Measurements from ENCODE around the gene CIDEA. TPM values are rescaled to one million over a fixed set of nuclear protein-coding genes. Genes with fewer than 3 reads are reported as not detected.
A peak's percentile ranks its signal among the peaks of the same experiment; 100 is the strongest.

Gene CIDEA
- total RNA-seq, 2 donors from 2014 or later, result 56.7 TPM; not detected in 1

DNA sequence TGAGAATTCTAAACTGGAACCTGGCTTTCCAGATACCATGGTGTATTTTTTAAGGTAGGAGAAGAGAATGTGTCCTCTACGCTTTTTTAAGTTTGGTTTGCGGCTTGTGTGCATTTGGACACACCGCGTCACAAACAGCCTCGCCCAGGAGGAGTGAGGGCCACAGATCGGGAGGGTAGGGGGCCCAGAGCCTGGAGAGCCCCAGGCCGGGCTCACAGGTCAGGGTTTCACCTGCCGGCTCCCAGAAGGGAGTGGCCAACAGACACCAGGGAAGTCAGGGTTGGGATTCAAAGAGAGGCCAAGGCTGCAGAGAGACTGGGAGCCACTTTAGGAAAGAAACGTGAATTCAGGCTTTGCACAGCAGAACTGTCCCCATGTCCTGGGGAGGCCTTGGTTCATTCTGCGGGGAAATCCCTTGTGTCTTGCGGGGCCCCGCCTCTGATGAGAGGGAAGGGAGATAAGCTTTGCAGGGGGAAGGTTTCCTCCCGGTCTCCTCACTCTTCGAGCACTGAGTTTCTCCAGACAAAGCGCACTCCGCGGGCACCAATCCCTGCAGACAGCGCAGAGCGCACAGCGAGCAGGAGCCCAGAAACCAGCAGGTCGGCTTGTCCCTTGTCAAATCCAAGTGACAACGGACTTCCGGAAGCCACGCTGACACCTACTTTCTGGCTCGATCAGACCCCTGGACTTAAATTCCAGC, 51.9 kb downstream of the CIDEA start:
- WGBS, 2 donors, result 86 to 92% methylated on average over 10 to 25 of the region's 25 CpGs
- H3K4me1 ChIP-seq, result peaks cover 34% of the 10 kb centered on the region
- TF ChIP-seq POLR2A (IDR thresholded peaks at IDR 0.05), result no peak
- TF ChIP-seq, protein P1, sequence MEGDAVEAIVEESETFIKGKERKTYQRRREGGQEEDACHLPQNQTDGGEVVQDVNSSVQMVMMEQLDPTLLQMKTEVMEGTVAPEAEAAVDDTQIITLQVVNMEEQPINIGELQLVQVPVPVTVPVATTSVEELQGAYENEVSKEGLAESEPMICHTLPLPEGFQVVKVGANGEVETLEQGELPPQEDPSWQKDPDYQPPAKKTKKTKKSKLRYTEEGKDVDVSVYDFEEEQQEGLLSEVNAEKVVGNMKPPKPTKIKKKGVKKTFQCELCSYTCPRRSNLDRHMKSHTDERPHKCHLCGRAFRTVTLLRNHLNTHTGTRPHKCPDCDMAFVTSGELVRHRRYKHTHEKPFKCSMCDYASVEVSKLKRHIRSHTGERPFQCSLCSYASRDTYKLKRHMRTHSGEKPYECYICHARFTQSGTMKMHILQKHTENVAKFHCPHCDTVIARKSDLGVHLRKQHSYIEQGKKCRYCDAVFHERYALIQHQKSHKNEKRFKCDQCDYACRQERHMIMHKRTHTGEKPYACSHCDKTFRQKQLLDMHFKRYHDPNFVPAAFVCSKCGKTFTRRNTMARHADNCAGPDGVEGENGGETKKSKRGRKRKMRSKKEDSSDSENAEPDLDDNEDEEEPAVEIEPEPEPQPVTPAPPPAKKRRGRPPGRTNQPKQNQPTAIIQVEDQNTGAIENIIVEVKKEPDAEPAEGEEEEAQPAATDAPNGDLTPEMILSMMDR (IDR thresholded peaks at IDR 0.05), result no peak
- intact Hi-C loops (cut with DNase I), result no loop called here
- H3K4me3 ChIP-seq, result no peak overlapping the region
- no peaks in the 10 kb centered on the region for H3K27me3 ChIP-seq
- no peak for ATAC-seq
- no peaks in the 10 kb centered on the region for H3K9me3 ChIP-seq
- no peak for DNase-seq
- H3K27ac ChIP-seq, result no peak overlapping the region
- H3K36me3 ChIP-seq (replicated peaks in 1 of 2; ENCODE audit: insufficient read depth in 1 of 2, low read depth in 2 of 2), result no peaks in the 10 kb centered on the region

DNA sequence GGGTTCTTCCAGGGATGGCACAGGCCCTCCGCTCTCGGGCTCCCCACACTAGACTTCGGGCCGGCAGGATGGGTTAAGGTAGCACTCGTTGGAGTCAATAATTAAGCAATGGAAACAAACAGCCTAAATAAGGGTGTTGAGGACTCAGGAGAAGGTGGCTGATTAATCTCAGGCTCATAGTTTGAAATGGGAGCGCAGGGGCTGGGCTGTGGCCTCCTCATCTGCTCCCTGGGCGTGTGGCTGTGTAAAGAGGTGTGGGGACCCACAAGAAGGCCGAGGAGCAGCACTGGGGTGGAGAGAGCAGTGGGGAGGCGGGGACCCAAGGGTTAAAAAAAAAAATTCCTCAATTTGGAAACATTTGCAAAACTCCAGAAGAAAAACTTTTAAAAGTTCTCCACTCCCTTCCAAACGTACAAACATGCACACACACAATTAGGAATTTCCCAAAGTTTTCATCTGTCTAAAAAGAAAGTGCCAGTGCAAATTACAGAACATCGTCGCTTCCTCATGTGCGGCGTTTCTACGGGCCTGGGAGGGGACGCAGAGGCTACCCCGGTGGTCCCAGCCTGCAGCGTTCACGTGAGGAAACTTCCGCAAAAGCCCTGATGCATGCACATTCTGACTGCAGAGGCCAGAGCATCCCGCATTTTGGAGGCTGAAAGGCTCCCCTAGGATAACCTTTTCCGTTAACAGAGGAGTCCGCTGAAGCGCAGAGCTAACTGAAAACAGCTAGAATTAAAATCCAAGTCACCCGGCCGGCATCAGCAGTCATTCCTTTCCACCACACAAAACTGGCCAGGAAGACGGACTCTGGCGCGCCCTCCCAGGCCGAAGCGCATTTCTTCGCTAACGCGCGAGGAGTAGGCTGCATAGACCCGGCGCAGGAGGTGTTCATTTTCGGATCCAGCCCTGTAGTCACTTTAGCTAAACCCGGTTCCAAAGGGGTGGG, 52.9 kb downstream of the CIDEA start:
- Histone ChIP-seq H3K4me1 (peaks cover 34% of the 10 kb centered on the region), H3K36me3 (replicated peaks in 1 of 2; ENCODE audit: insufficient read depth in 1 of 2, low read depth in 2 of 2) (peaks cover 0 to 1% of the 10 kb centered on the region in 2 donors), H3K27ac (peak overlapping the region; percentile 33 to 94 (median 86)), H3K4me3 (no peak overlapping the region), H3K27me3 (no peaks in the 10 kb centered on the region), H3K9me3 (no peaks in the 10 kb centered on the region)
- WGBS, 2 donors, result 56 to 84% methylated on average over 24 to 39 of the region's 39 CpGs
- no peak for TF ChIP-seq POLR2A (IDR thresholded peaks at IDR 0.05)
- TF ChIP-seq, protein P1 (IDR thresholded peaks at IDR 0.05), result no peak
- peak in 2 of 4 donors; percentile 34 to 35 for DNase-seq
- intact Hi-C loops (cut with DNase I), result no loop called here
- no peak for ATAC-seq

DNA sequence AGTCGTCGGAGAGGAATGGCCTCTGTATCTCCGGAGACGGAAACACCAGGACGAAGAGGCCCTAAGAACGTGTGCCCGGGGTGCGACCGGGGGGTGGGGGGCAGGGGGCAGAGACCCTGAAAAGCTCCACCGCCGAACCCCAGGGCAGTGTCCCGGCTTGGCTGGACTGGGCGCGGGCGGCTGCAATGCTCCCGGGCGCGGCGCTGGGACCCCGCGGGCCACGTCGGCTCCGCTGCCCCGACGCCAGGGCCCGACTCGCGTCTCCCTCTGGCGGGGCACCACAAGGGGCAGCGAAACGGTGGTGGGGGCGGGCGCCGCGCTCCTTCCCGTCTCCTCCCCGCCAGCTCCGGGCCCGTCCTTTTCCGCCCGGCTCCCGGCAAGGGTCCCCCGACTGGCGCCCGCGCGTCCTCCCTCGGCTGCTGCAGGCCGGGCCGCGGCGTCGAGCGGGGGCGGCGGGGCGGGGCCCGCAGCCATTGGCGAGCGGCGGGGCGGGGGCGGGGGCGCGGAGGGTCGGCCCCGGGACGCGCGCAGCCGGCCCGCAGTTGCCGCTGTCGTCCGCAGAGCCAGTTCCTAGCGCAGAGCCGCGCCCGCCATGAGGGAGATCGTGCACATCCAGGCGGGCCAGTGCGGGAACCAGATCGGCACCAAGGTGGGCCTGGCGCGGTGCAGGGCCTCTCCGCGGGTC, 53.7 kb downstream of the CIDEA start, which contains the start of gene TUBB6:
Gene TUBB6, plus strand, starts transcription at position 541 of the 685 bp plus-strand sequence. Its CDS starts 52 bp downstream, at position 593.
- intact Hi-C loops (cut with DNase I), result no loop called here
- H3K36me3 ChIP-seq (replicated peaks in 1 of 2; ENCODE audit: insufficient read depth in 1 of 2, low read depth in 2 of 2), result peaks cover 0 to 3% of the 10 kb centered on the region in 2 donors

More for the DNA sequence above, 53.7 kb downstream of the CIDEA start, which contains the start of gene TUBB6:
- peak within 1 kb of the TSS; percentile 17 to 48 for H3K4me3 ChIP-seq
- WGBS, 2 donors, result 0 to 3% methylated on average over 7 to 77 of the region's 88 CpGs
- peak; percentile 53 to 65 (median 63) for DNase-seq
- TF ChIP-seq, protein P1 (IDR thresholded peaks at IDR 0.05), result no peak
- peak in 1 of 3 donors; percentile 68 for TF ChIP-seq POLR2A (IDR thresholded peaks at IDR 0.05)
- H3K9me3 ChIP-seq, result no peaks in the 10 kb centered on the region
- peak within 1 kb of the TSS; percentile 65 to 94 (median 86) for H3K27ac ChIP-seq
- ATAC-seq, result peak; percentile 68
- H3K27me3 ChIP-seq, result no peaks in the 10 kb centered on the region
- H3K4me1 ChIP-seq, result peaks cover 37% of the 10 kb centered on the region

Data from body of pancreas (tissue), 4 donors.